ENCODE data around the gene SYNRG. TPM values are rescaled to one million over a fixed set of nuclear protein-coding genes. Genes with fewer than 3 reads are reported as not detected.

The SYNRG gene
- total and polyA plus RNA-seq, 2 of the 13 experiments (the other 11 are each of a cell fraction or from before 2014, with no cell fraction given) = 7.3 to 8.7 TPM

DNA sequence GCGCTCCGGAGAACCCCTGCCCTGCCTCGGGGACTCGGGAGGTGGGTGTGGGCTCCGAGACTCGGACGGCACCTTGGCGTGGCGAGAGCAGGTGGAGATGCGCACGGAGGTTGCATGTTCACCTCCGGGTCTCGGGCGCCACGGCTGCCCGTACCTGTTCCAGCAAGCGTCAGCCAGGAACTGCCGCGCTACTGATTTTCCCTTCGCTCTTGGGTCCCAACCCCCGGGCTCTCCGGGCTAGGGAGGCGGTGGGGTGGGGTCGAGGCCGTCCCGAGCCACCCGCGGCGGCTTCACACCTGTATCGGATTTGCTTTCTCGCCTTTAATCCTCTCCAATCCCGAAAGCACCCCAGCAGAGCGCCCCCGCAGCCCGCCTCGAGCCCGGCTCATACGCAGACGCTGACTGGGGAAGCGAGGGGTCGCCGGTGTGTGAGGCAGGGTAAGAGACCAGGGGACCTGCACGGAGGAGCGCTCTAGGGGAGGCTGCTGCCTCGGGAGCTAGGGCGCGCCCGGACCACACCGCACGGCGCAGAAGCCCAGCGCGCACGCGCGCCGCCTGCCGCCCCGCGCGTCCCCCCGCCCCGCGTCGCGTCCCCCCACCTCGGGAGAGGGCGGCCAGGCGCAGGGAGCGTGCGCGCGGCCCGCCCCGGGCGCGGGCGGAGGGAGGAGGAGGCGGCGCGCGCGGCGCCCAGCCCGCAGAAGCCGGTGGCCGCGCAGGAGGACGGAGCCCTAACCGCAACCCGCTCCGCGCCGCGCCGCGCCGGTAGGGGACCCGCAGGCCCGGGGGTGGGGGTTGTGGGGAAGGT is 119.8 kb downstream of the SYNRG start, which contains the start of gene DUSP14 (continued):
- TF ChIP-seq, protein P1, sequence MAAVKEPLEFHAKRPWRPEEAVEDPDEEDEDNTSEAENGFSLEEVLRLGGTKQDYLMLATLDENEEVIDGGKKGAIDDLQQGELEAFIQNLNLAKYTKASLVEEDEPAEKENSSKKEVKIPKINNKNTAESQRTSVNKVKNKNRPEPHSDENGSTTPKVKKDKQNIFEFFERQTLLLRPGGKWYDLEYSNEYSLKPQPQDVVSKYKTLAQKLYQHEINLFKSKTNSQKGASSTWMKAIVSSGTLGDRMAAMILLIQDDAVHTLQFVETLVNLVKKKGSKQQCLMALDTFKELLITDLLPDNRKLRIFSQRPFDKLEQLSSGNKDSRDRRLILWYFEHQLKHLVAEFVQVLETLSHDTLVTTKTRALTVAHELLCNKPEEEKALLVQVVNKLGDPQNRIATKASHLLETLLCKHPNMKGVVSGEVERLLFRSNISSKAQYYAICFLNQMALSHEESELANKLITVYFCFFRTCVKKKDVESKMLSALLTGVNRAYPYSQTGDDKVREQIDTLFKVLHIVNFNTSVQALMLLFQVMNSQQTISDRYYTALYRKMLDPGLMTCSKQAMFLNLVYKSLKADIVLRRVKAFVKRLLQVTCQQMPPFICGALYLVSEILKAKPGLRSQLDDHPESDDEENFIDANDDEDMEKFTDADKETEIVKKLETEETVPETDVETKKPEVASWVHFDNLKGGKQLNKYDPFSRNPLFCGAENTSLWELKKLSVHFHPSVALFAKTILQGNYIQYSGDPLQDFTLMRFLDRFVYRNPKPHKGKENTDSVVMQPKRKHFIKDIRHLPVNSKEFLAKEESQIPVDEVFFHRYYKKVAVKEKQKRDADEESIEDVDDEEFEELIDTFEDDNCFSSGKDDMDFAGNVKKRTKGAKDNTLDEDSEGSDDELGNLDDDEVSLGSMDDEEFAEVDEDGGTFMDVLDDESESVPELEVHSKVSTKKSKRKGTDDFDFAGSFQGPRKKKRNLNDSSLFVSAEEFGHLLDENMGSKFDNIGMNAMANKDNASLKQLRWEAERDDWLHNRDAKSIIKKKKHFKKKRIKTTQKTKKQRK (IDR thresholded peaks at IDR 0.05; ENCODE audit: low read length) = no peak
- TF ChIP-seq ZNF337 (CRISPR knock-in tag; IDR thresholded peaks at IDR 0.05; ENCODE audit: borderline replicate concordance, low read depth) (no peak), ZNF282 (IDR thresholded peaks at IDR 0.05; ENCODE audit: partially characterized antibody) (no peak), ZHX2 (IDR thresholded peaks at IDR 0.05; ENCODE audit: low read depth) (no peak), ZHX2 (CRISPR knock-in tag; IDR thresholded peaks at IDR 0.05; ENCODE audit: borderline replicate concordance) (no peak), SOX13 (IDR thresholded peaks at IDR 0.05) (no peak), SOX13 (CRISPR knock-in tag; conservative IDR thresholded peaks at IDR 0.05 in 1 of 2, IDR thresholded peaks at IDR 0.05 in 1 of 2) (no peak), THRA (CRISPR knock-in tag; IDR thresholded peaks at IDR 0.05; ENCODE audit: borderline replicate concordance) (no peak), CEBPB (IDR thresholded peaks at IDR 0.05; ENCODE audit: borderline replicate concordance, low read depth, low read length) (no peak), THAP11 (CRISPR knock-in tag; IDR thresholded peaks at IDR 0.05) (no peak), ZNF501 (CRISPR knock-in tag; IDR thresholded peaks at IDR 0.05) (peak; percentile 83), PCBP2 (optimal IDR thresholded peaks at IDR 0.05; ENCODE audit: low read depth, low read length, poor library complexity, severe bottlenecking) (no peak), BRF2 (CRISPR knock-in tag; IDR thresholded peaks at IDR 0.05) (0 out of 2 replicates have a peak, but pooled peaks have one; percentile 41), KLF11 (CRISPR knock-in tag; IDR thresholded peaks at IDR 0.05) (no peak), ZNF816 (CRISPR knock-in tag; IDR thresholded peaks at IDR 0.05; ENCODE audit: borderline replicate concordance) (no peak), ZNF333 (CRISPR knock-in tag; IDR thresholded peaks at IDR 0.05; ENCODE audit: borderline replicate concordance) (no peak), IRF2 (CRISPR knock-in tag; IDR thresholded peaks at IDR 0.05) (no peak), NFYC (CRISPR knock-in tag; IDR thresholded peaks at IDR 0.05) (no peak)

Measured in HepG2 (cell line).